Adrenal gland (tissue), 12 donors: ENCODE measurements around the gene CCIN. TPM values are rescaled to one million over a fixed set of nuclear protein-coding genes. Genes with fewer than 3 reads are reported as not detected.
A peak's percentile ranks its signal among the peaks of the same experiment; 100 is the strongest.

ENCODE experiments used
- DNase-seq, 7 donors: peaks; one replicate each; pipeline ENCODE4 v3.0.0-alpha.2; 2019 to 2020
- H3K27ac ChIP-seq, 5 donors: fragments of 200-600 bp; sonication (generic) in 4 of 5; 1 replicate in 3 of 5; 2 replicates in 2 of 5; pipeline versions ENCODE4 v1.5.1 to v1.8.0; 2016 to 2020; ENCODE audit warnings: mild to moderate bottlenecking in 1 of 5
- H3K27me3 ChIP-seq: fragments of 200-600 bp; 2 replicates; pipeline ENCODE4 v1.8.0; 2021
- H3K36me3 ChIP-seq, 2 donors: fragments of 200-600 bp; replicated peaks in 1 of 2; 1 replicate in 1 of 2; 2 replicates in 1 of 2; pipeline versions ENCODE4 v1.5.1 to v1.8.0; 2018 to 2022
- H3K4me1 ChIP-seq, 2 donors: fragments of 200-600 bp; replicated peaks in 1 of 2; 1 replicate in 1 of 2; 2 replicates in 1 of 2; pipeline versions ENCODE4 v1.5.1 to v1.8.0; 2018 to 2021
- H3K4me3 ChIP-seq, 4 donors: fragments of 200-600 bp; sonication (generic) in 3 of 4; one replicate each; pipeline ENCODE4 v1.5.1; 2016 to 2018
- H3K9me3 ChIP-seq, 3 donors: fragments of 200-600 bp; sonication (generic) in 1 of 3; replicated peaks in 1 of 3; 1 replicate in 2 of 3; 2 replicates in 1 of 3; pipeline versions ENCODE4 v1.5.1 to v1.8.0; 2016 to 2021
- POLR2A ChIP-seq, 2 donors: fragments of 450-650 bp; IDR thresholded peaks; one replicate each; pipeline ENCODE4 v1.6.1; 2017; ENCODE audit warnings: antibody characterized with exemption in 2 of 2, mild to moderate bottlenecking in 2 of 2, moderate library complexity in 1 of 2
- WGBS, 4 donors: extraction: QIAGEN DNeasy Blood & Tissue Kit in 2 of 4; methylation state at CpG; one replicate each; pipeline versions ENCODE4 v1.1.5 to v1.1.7; 2013 to 2017; 5-methylcytosine and 5-hydroxymethylcytosine counted together
- intact Hi-C, 2 donors: fragments of 100-400 bp; cut with DNase I; formaldehyde crosslinking; loops; one replicate each; pipeline versions ENCODE4 v1.14.1 to v1.15.0; 2022 to 2023
- polyA plus RNA-seq, 3 donors: library from polyadenylated mRNA; stranded (reverse); fragments of 200-250 nt in 2 of 3; fragments of 350-450 nt in 1 of 3; fragmentation: Illumina TruSeq in 1 of 3; extraction: RNeasy Lipid Tissue Mini Kit (QIAGEN cat#74804) in 1 of 3; gene quantifications; one replicate each; pipeline ENCODE4 v1.2.3, GENCODE V29; 2013 to 2014
- total RNA-seq, 9 donors: library from RNA; depleted of rRNA in 4 of 9; stranded (reverse); fragments of >200 nt in 4 of 9; fragments of 120-200 nt in 1 of 9; fragmentation: NEBNext Ultra II Directional in 1 of 9; extraction: Animal tissue kit (Norgen Biotek cat#: 25700) in 1 of 9; gene quantifications; one replicate each; pipeline versions ENCODE4 v1.1.0 to v1.2.4, GENCODE V29; 2013 to 2023
- TF ChIP-seq, protein P1 (sequence below), 6 experiments: fragments of 450-650 bp in 4 of 6; fragments of 200-600 bp in 2 of 6; sonication (generic) in 1 of 6; IDR thresholded peaks; 1 replicate in 5 of 6; 2 replicates in 1 of 6; pipeline versions ENCODE4 v1.5.1 to v1.8.0; 2016 to 2021; ENCODE audit warnings: antibody characterized with exemption in 6 of 6, mild to moderate bottlenecking in 2 of 6, moderate library complexity in 1 of 6
- donor health status: healthy with polysubstance abuse.
- donor health status: Bipolar disorder and iron deficiency.
- donor health status: DM: yes; HTN: yes; CAD: no.
- donor health status: DM: no; HTN: no; CAD: no.
- donor health status: DM: no; HTN: no; CAD: no.
- donor health status: DM: yes; HTN: yes; CAD: no.

CCIN gene
- total and polyA plus RNA-seq, 12 donors: 0.20 to 1.9 (median 0.49) TPM

DNA sequence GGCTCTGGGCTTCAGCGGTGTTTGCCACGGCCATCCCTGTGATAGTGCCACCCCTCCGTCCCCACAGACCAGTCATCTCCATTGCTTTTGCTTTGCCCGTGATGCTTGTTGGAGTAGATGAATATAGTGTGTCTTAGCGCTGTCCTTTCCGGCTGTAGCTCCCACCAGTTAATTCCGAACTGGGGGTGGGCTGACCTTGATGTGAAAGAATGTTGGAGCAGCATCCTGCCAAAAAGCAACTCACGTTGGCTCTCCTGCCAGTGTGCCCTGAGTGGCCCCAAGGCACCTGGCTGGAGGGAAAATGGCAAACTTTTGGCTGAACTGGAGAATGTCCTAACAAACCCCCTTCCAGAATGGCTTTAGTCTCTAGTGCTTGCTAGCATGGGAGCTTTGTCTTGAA lies 41.5 kb downstream of the CCIN start:
- peak in 6 of 7 donors; percentile 22 to 63 (median 57) for DNase-seq
- intact Hi-C loops: no loop called here

GRCh38 chr9:36211510-36211909 lies 42.3 kb downstream of the CCIN start:
- peaks cover 0 to 65% of the 10 kb centered on the region in 2 donors for H3K36me3 ChIP-seq
- H3K4me3 ChIP-seq: no peak overlapping the region
- TF ChIP-seq, protein P1, sequence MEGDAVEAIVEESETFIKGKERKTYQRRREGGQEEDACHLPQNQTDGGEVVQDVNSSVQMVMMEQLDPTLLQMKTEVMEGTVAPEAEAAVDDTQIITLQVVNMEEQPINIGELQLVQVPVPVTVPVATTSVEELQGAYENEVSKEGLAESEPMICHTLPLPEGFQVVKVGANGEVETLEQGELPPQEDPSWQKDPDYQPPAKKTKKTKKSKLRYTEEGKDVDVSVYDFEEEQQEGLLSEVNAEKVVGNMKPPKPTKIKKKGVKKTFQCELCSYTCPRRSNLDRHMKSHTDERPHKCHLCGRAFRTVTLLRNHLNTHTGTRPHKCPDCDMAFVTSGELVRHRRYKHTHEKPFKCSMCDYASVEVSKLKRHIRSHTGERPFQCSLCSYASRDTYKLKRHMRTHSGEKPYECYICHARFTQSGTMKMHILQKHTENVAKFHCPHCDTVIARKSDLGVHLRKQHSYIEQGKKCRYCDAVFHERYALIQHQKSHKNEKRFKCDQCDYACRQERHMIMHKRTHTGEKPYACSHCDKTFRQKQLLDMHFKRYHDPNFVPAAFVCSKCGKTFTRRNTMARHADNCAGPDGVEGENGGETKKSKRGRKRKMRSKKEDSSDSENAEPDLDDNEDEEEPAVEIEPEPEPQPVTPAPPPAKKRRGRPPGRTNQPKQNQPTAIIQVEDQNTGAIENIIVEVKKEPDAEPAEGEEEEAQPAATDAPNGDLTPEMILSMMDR (IDR thresholded peaks at IDR 0.05): no peak
- no peak for TF ChIP-seq POLR2A (IDR thresholded peaks at IDR 0.05)
- intact Hi-C loops: no loop called here
- H3K27ac ChIP-seq: peak overlapping the region in 2 of 5 donors; percentile 13 to 71
- no peaks in the 10 kb centered on the region for H3K9me3 ChIP-seq
- 76 to 93% (median 78%) methylated on average over 6 to 7 of the region's 7 CpGs for WGBS, 4 donors
- H3K4me1 ChIP-seq: peaks cover 42 to 63% of the 10 kb centered on the region in 2 donors
- no peaks in the 10 kb centered on the region for H3K27me3 ChIP-seq
- DNase-seq: peak in 1 of 7 donors; percentile 44

More for the DNA sequence above, 41.5 kb downstream of the CCIN start:
- Histone ChIP-seq H3K36me3 (peaks cover 0 to 73% of the 10 kb centered on the region in 2 donors), H3K4me3 (peak overlapping the region in 1 of 4 donors; percentile 3), H3K27me3 (no peaks in the 10 kb centered on the region), H3K4me1 (peaks cover 39 to 60% of the 10 kb centered on the region in 2 donors), H3K27ac (peak overlapping the region in 3 of 5 donors; percentile 11 to 71 (median 28)), H3K9me3 (no peaks in the 10 kb centered on the region)
- WGBS, 4 donors: 50 to 71% (median 57%) methylated on average over 8 of the region's 8 CpGs
- TF ChIP-seq POLR2A (IDR thresholded peaks at IDR 0.05): peak in 1 of 2 donors; percentile 2
- TF ChIP-seq, protein P1 (IDR thresholded peaks at IDR 0.05): no peak

- intact Hi-C loops: no loop called here
- Histone ChIP-seq H3K9me3 (no peaks in the 10 kb centered on the region), H3K36me3 (peaks cover 0 to 67% of the 10 kb centered on the region in 2 donors), H3K27ac (no peak overlapping the region), H3K4me3 (no peak overlapping the region), H3K4me1 (peaks cover 28 to 47% of the 10 kb centered on the region in 2 donors), H3K27me3 (no peaks in the 10 kb centered on the region)
- TF ChIP-seq, protein P1 (IDR thresholded peaks at IDR 0.05): no peak
- TF ChIP-seq POLR2A (IDR thresholded peaks at IDR 0.05): no peak
- 88 to 100% (median 94%) methylated on average over 3 to 4 of the region's 4 CpGs for WGBS, 4 donors
- no peak for DNase-seq
Observed at GRCh38 chr9:36213387-36213786, 44.2 kb downstream of the CCIN start.

GRCh38 chr9:36213989-36214388 lies 44.8 kb downstream of the CCIN start:
- no peaks in the 10 kb centered on the region for H3K9me3 ChIP-seq
- WGBS, 4 donors: 66 to 77% (median 69%) methylated on average over 4 of the region's 4 CpGs
- TF ChIP-seq POLR2A (IDR thresholded peaks at IDR 0.05): no peak
- TF ChIP-seq, protein P1 (IDR thresholded peaks at IDR 0.05): no peak
- H3K4me1 ChIP-seq: peaks cover 28 to 43% of the 10 kb centered on the region in 2 donors
- intact Hi-C loops: no loop called here
- H3K27me3 ChIP-seq: no peaks in the 10 kb centered on the region
- peaks cover 0 to 67% of the 10 kb centered on the region in 2 donors for H3K36me3 ChIP-seq
- no peak for DNase-seq
- H3K27ac ChIP-seq: no peak overlapping the region
- no peak overlapping the region for H3K4me3 ChIP-seq
